Measurements from ENCODE around the gene XRCC3. TPM values are rescaled to one million over a fixed set of nuclear protein-coding genes. Genes with fewer than 3 reads are reported as not detected.
"Not testable (repeated sequence)": the region's sequence is repeated elsewhere in the genome, so short reads cannot be mapped to it uniquely, and the experiment has no call there.

The XRCC3 gene
- total RNA-seq, 1 donor from 2014 or later, result 75.8 TPM

- Mint-ChIP-seq H3K36me3 (ENCODE audit: low read depth) (peaks cover 24% of the 10 kb centered on the region), H3K4me3 (no peak overlapping the region), H3K27ac (no peak overlapping the region), H3K9me3 (no peaks in the 10 kb centered on the region), H3K4me1 (no peaks in the 10 kb centered on the region), H3K27me3 (no peaks in the 10 kb centered on the region)
- intact Hi-C loops (cut with micrococcal nuclease), result no loop called here
- no peak for DNase-seq
Observed at GRCh38 chr14:103692871-103693270, 22.4 kb downstream of the XRCC3 start.

- intact Hi-C loops (cut with micrococcal nuclease), result no loop called here
- Mint-ChIP-seq H3K4me3 (no peak overlapping the region), H3K27ac (no peak overlapping the region), H3K27me3 (no peaks in the 10 kb centered on the region), H3K9me3 (no peaks in the 10 kb centered on the region), H3K36me3 (ENCODE audit: low read depth) (peaks cover 21% of the 10 kb centered on the region), H3K4me1 (no peaks in the 10 kb centered on the region)
- no peak for DNase-seq
Observed at GRCh38 chr14:103692159-103692558, 23.1 kb downstream of the XRCC3 start.

DNA sequence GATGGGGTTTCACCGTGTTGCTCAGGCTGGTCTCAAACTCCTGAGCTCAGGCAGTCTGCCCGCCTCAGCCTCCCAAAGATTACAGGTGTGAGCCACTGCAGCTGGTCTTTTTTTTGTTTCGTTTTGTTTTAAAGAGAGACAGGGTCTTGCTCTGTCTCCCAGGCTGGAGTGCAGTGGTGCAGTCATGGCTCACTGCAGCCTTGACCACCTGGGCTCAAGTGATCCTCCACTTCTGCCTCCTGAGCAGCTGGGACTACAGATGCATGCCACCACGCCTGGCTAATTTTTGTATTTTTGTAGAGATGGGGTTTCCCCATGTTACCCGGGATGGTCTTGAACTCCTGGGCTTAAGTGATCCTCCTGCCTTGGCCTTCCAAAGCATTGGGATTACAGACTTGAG is 23.6 kb downstream of the XRCC3 start:
- H3K27ac Mint-ChIP-seq; H3K9me3 Mint-ChIP-seq; H3K4me3 Mint-ChIP-seq; intact Hi-C loops (cut with micrococcal nuclease); DNase-seq; H3K4me1 Mint-ChIP-seq; H3K27me3 Mint-ChIP-seq: not testable (repeated sequence)
- H3K36me3 Mint-ChIP-seq (ENCODE audit: low read depth), result peaks cover 21% of the 10 kb centered on the region

- Mint-ChIP-seq H3K27ac (no peak overlapping the region), H3K36me3 (ENCODE audit: low read depth) (peaks cover 27% of the 10 kb centered on the region), H3K4me3 (no peak overlapping the region), H3K4me1 (no peaks in the 10 kb centered on the region), H3K27me3 (no peaks in the 10 kb centered on the region), H3K9me3 (no peaks in the 10 kb centered on the region)
- intact Hi-C loops (cut with micrococcal nuclease), result no loop called here
- no peak for DNase-seq
Observed at GRCh38 chr14:103690332-103690731, 24.9 kb downstream of the XRCC3 start.

GRCh38 chr14:103688906-103689902 is 26.0 kb downstream of the XRCC3 start:
- Mint-ChIP-seq H3K4me1 (no peaks in the 10 kb centered on the region), H3K27me3 (no peaks in the 10 kb centered on the region), H3K9me3 (no peaks in the 10 kb centered on the region), H3K27ac (no peak overlapping the region), H3K4me3 (no peak overlapping the region), H3K36me3 (ENCODE audit: low read depth) (peaks cover 30% of the 10 kb centered on the region)
- peak; percentile 50 for DNase-seq
- intact Hi-C loops (cut with micrococcal nuclease), result no loop called here

DNA sequence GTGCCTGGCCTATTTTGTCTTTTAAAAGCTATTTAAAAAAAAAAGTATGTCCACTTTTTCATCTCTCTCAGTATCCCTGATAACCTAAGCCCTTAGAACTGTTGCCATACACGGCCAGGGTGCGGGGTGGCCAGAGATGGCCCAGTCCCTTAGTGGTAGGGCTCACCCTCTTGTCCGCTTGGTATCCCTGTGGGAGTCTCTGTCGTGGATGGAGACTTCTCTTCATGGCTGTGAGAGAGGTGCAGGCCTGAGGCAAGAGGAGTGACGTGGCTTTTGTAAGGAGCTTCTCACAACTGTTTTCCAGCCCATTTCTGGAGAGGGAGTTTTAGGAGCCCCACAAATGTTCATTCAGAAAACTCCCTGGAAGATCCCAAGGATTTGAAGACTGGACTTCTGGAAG is 26.8 kb downstream of the XRCC3 start:
- peaks cover 25% of the 10 kb centered on the region for H3K36me3 Mint-ChIP-seq (ENCODE audit: low read depth)
- no peak for DNase-seq
- no peaks in the 10 kb centered on the region for H3K4me1 Mint-ChIP-seq
- H3K9me3 Mint-ChIP-seq, result no peaks in the 10 kb centered on the region
- no peak overlapping the region for H3K27ac Mint-ChIP-seq
- no peak overlapping the region for H3K4me3 Mint-ChIP-seq
- no peaks in the 10 kb centered on the region for H3K27me3 Mint-ChIP-seq
- intact Hi-C loops (cut with micrococcal nuclease), result no loop called here

DNA sequence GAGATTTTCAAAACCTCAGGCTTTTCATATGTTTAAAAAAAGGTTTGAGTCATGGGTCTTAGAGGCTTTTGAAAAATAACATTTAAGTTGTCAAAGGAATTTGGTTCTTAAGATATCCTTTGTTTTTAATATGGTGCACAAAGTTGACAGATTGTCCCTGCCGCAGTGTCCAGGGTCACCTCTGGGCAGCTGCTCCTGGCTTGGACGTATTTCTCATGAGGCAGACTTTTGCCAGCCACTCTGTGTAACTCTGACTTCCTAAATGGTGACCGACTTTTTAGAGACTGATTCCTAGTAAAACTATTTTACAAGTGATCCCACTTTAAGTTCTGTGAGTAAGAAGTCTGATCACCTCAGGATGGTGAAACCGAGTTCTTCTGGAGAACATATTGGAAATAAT is 27.5 kb downstream of the XRCC3 start:
- no peaks in the 10 kb centered on the region for H3K4me1 Mint-ChIP-seq
- no peak overlapping the region for H3K4me3 Mint-ChIP-seq
- H3K9me3 Mint-ChIP-seq, result no peaks in the 10 kb centered on the region
- H3K36me3 Mint-ChIP-seq (ENCODE audit: low read depth), result peaks cover 30% of the 10 kb centered on the region
- no peaks in the 10 kb centered on the region for H3K27me3 Mint-ChIP-seq
- DNase-seq, result no peak
- H3K27ac Mint-ChIP-seq, result no peak overlapping the region
- intact Hi-C loops (cut with micrococcal nuclease), result no loop called here

DNA sequence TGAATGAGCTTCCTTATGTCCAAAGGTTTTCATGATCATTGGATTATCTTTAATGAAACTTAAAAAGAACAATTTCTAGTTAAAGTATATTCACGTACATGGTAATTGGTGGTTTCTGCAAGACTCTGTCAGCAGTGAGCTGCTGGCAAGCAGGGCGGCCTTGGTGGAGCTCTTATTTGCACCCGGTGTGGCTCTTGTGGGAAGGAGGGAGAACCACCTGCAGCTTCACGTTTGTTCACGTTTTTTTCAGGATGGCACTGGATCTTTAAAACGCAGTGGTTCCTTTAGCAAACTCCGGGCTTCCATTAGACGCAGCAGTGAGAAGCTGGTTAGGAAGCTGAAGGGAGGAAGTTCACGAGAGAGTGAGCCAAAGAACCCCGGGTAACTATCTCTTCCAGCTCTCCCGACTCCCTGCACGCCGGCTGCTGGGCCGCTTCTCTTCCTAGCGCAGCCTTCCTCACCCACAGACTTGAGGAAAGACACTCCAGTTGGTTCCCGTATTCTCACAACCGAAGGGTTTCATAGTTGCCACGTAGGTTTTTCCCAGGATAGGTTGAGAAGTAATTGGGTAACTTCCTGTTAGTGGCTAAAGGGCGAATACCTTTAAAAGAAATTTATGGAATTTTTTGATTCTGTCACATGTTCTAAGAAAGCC is 28.3 kb downstream of the XRCC3 start:
- Mint-ChIP-seq H3K4me1 (no peaks in the 10 kb centered on the region), H3K36me3 (ENCODE audit: low read depth) (peaks cover 32% of the 10 kb centered on the region), H3K9me3 (no peaks in the 10 kb centered on the region), H3K27ac (no peak overlapping the region), H3K4me3 (no peak overlapping the region), H3K27me3 (no peaks in the 10 kb centered on the region)
- DNase-seq, result no peak
- intact Hi-C loops (cut with micrococcal nuclease), result no loop called here

- Mint-ChIP-seq H3K36me3 (ENCODE audit: low read depth) (peaks cover 43% of the 10 kb centered on the region), H3K4me1 (no peaks in the 10 kb centered on the region)
Observed at GRCh38 chr14:103685276-103686211, 29.7 kb downstream of the XRCC3 start.

GRCh38 chr14:103684871-103685270 is 30.4 kb downstream of the XRCC3 start:
- Mint-ChIP-seq H3K36me3 (ENCODE audit: low read depth) (peaks cover 44% of the 10 kb centered on the region), H3K9me3 (no peaks in the 10 kb centered on the region), H3K27ac (no peak overlapping the region), H3K4me3 (no peak overlapping the region), H3K27me3 (no peaks in the 10 kb centered on the region), H3K4me1 (no peaks in the 10 kb centered on the region)
- DNase-seq, result no peak
- intact Hi-C loops (cut with micrococcal nuclease), result no loop called here

More at GRCh38 chr14:103685276-103686211, 29.7 kb downstream of the XRCC3 start:
- no peak for DNase-seq
- Mint-ChIP-seq H3K9me3 (no peaks in the 10 kb centered on the region), H3K4me3 (no peak overlapping the region), H3K27ac (no peak overlapping the region), H3K27me3 (no peaks in the 10 kb centered on the region)
- intact Hi-C loops (cut with micrococcal nuclease), result no loop called here

DNA sequence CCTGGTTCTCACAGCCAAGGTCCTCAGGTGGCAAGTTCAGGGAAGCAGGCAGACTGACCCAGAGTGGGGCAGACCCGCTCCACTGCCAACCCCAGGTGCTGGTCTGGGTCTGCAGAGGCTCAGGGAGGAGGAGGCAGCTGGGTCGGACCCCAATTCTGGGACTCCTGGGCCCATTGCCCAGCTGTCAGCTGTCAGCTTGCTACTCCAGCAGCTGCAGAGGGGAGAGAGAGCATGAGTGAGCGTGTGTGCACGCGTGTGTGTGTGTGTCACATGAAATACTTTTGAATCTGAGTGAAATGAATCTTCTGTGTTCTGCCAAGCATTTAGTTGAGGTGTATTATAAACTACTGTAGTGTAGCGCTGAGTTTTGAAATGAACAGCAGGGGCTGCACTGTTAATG is 30.8 kb downstream of the XRCC3 start:
- intact Hi-C loops (cut with micrococcal nuclease), result no loop called here
- Mint-ChIP-seq H3K27me3 (no peaks in the 10 kb centered on the region), H3K27ac (no peak overlapping the region), H3K4me1 (peaks cover 2% of the 10 kb centered on the region), H3K4me3 (no peak overlapping the region), H3K36me3 (ENCODE audit: low read depth) (peaks cover 46% of the 10 kb centered on the region), H3K9me3 (no peaks in the 10 kb centered on the region)
- no peak for DNase-seq

DNA sequence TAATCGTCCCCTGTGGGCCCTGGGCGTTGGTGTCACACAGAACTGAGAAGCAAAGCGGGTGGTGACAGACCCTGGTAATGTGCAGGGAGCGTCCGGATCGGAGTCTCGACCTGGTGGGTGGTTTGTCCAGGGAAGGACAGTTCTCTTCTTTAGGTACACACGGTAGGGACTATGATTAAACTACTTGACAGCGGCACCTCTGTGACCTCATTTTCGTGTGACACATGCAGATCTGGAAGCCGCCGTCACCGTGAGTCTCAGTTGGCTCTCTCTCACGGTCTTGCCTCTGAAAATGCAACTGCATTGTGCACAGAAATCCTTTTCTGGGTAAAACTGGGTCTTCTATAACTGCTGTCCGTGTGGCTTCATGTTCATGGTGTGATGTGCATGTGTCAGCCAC is 32.1 kb downstream of the XRCC3 start:
- H3K27ac Mint-ChIP-seq, result no peak overlapping the region
- H3K9me3 Mint-ChIP-seq, result no peaks in the 10 kb centered on the region

DNA sequence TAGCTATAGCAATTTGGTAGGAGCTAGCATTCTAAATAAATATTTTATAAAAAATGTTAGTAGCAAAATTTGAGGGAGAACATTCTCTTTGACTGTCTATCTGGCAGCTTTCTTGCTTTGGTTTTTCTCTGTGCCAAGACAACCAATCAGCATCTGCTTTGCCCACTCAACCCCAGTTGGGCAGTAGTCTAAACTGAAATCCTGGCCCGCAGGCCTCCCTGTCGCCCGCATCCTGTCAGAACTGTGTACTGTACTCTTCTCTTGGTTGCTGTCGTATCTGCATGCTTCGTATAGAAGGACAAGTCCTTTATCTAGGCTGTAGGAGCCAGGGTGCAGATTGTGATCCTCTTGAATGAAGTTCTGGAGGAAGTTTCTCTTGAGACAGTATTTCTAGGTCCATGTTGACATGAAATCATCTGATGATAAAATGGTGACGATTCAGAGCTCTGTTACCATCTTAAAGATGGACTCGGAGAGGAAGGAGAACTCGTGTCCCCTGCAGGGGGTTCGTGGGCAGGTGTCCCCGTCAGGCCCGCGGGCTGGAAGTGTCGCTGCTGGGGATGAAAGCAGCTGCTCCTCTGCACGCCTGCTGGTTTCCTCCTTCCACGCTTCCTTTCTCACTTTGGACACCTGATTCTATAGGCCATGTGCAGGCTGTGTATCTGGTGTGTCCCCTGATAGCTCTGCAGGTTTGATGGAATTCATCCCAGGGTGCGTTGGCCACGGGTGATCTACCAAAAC is 34.6 kb downstream of the XRCC3 start:
- Mint-ChIP-seq H3K4me3 (no peak overlapping the region), H3K27me3 (no peaks in the 10 kb centered on the region), H3K36me3 (ENCODE audit: low read depth) (peaks cover 51% of the 10 kb centered on the region), H3K9me3 (no peaks in the 10 kb centered on the region), H3K27ac (no peak overlapping the region), H3K4me1 (peaks cover 4% of the 10 kb centered on the region)
- no peak for DNase-seq
- intact Hi-C loops (cut with micrococcal nuclease), result no loop called here

More for the DNA sequence above, 32.1 kb downstream of the XRCC3 start:
- intact Hi-C loops (cut with micrococcal nuclease), result no loop called here
- H3K36me3 Mint-ChIP-seq (ENCODE audit: low read depth), result peaks cover 49% of the 10 kb centered on the region
- no peaks in the 10 kb centered on the region for H3K27me3 Mint-ChIP-seq
- H3K4me1 Mint-ChIP-seq, result peaks cover 4% of the 10 kb centered on the region
- no peak overlapping the region for H3K4me3 Mint-ChIP-seq
- DNase-seq, result no peak

Measured in activated CD4-positive, alpha-beta T cell treated with anti-CD3 and anti-CD28 coated beads, Interleukin-2, amount 10 ng/mL, durations not matched to agents 24 days and 14 days (primary cell).